B cell (primary cell): ENCODE data around the gene SATB1.

ENCODE experiments used
- EZH2 ChIP-seq: IDR thresholded peaks from 2 replicates; pipeline ENCODE4 v1.6.1; 2012; ENCODE audit warnings: borderline replicate concordance, low read depth, mild to moderate bottlenecking, moderate library complexity, low read length; ENCODE audit not compliant: insufficient read depth, poor library complexity, severe bottlenecking
- TF ChIP-seq, protein P1 (sequence below): fragments of 200-600 bp; IDR thresholded peaks from one replicate; pipeline ENCODE4 v1.8.0; 2022; ENCODE audit warnings: antibody characterized with exemption, mild to moderate bottlenecking

- no peak for TF ChIP-seq EZH2
- TF ChIP-seq, protein P1, sequence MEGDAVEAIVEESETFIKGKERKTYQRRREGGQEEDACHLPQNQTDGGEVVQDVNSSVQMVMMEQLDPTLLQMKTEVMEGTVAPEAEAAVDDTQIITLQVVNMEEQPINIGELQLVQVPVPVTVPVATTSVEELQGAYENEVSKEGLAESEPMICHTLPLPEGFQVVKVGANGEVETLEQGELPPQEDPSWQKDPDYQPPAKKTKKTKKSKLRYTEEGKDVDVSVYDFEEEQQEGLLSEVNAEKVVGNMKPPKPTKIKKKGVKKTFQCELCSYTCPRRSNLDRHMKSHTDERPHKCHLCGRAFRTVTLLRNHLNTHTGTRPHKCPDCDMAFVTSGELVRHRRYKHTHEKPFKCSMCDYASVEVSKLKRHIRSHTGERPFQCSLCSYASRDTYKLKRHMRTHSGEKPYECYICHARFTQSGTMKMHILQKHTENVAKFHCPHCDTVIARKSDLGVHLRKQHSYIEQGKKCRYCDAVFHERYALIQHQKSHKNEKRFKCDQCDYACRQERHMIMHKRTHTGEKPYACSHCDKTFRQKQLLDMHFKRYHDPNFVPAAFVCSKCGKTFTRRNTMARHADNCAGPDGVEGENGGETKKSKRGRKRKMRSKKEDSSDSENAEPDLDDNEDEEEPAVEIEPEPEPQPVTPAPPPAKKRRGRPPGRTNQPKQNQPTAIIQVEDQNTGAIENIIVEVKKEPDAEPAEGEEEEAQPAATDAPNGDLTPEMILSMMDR: no peak
Observed at GRCh38 chr3:18378218-18378617, 46.9 kb downstream of the SATB1 start.
